Effector CD4-positive, alpha-beta T cell (primary cell): ENCODE results near the gene FEV.

ENCODE experiments used
- DNase-seq: peaks from one replicate; pipeline ENCODE4 v3.0.0-alpha.2; 2020

FEV gene

GRCh38 chr2:218992196-218992595 lies 7.2 kb upstream of the FEV start:
- no peak for DNase-seq

- no peak for DNase-seq
Observed at GRCh38 chr2:218991674-218992168, 6.7 kb upstream of the FEV start.

GRCh38 chr2:218990612-218991011 lies 5.6 kb upstream of the FEV start:
- DNase-seq = no peak

- no peak for DNase-seq
Observed at GRCh38 chr2:218990052-218990451, 5.1 kb upstream of the FEV start.

- no peak for DNase-seq
Observed at GRCh38 chr2:218988650-218989049, 3.7 kb upstream of the FEV start.

GRCh38 chr2:218988164-218988563 lies 3.2 kb upstream of the FEV start:
- no peak for DNase-seq

- no peak for DNase-seq
Observed at GRCh38 chr2:218986148-218986761, 1.3 kb upstream of the FEV start.

- DNase-seq = no peak
Observed at GRCh38 chr2:218985325-218986091, 524 bp upstream of the FEV start.

GRCh38 chr2:218984239-218985020 lies 554 bp downstream of the FEV start:
- DNase-seq = no peak

GRCh38 chr2:218983934-218984238 lies 1.1 kb downstream of the FEV start:
- DNase-seq = no peak

- DNase-seq = no peak
Observed at GRCh38 chr2:218983263-218983933, 1.6 kb downstream of the FEV start.

- DNase-seq = no peak
Observed at GRCh38 chr2:218982586-218983262, 2.3 kb downstream of the FEV start.

GRCh38 chr2:218981881-218982585 lies 3.0 kb downstream of the FEV start:
- no peak for DNase-seq

- DNase-seq = no peak
Observed at GRCh38 chr2:218981390-218981880, 3.5 kb downstream of the FEV start.

- no peak for DNase-seq
Observed at GRCh38 chr2:218980735-218981389, 4.1 kb downstream of the FEV start.

- peak; percentile 76 for DNase-seq
Observed at GRCh38 chr2:218979846-218980734, 4.9 kb downstream of the FEV start.

- DNase-seq = no peak
Observed at GRCh38 chr2:218975060-218975777, 9.8 kb downstream of the FEV start.

- DNase-seq = no peak
Observed at GRCh38 chr2:218970894-218971293, 14.1 kb downstream of the FEV start.

GRCh38 chr2:218964041-218964771 lies 20.8 kb downstream of the FEV start:
- DNase-seq = no peak
